Esophagus squamous epithelium (tissue), 4 donors: ENCODE measurements around the gene CLSTN2.

Source experiments
- CTCF ChIP-seq, 6 experiments: fragments of 450-650 bp in 4 of 6; fragments of 200-600 bp in 2 of 6; sonication (generic) in 2 of 6; IDR thresholded peaks; one replicate each; pipeline ENCODE4 v1.5.1; 2016 to 2019; ENCODE audit warnings: antibody characterized with exemption in 6 of 6, mild to moderate bottlenecking in 4 of 6, moderate library complexity in 4 of 6
- POLR2A ChIP-seq, 4 donors: fragments of 450-650 bp; IDR thresholded peaks; one replicate each; pipeline ENCODE4 v1.6.1; 2017; ENCODE audit warnings: antibody characterized with exemption in 4 of 4, mild to moderate bottlenecking in 4 of 4, moderate library complexity in 3 of 4

GRCh38 chr3:140443806-140444205 lies 508.8 kb downstream of the CLSTN2 start:
- TF ChIP-seq CTCF (IDR thresholded peaks at IDR 0.05) (no peak), POLR2A (IDR thresholded peaks at IDR 0.05) (no peak)
